CD4-positive, alpha-beta T cell treated with Interleukin-21 for 1 hour (primary cell): ENCODE results near the gene GRIP2.

Source experiments
- DNase-seq: peaks from one replicate; pipeline ENCODE4 v3.0.0-alpha.2; 2020

Gene GRIP2

GRCh38 chr3:14539742-14540491 lies at the start of gene GRIP2:
TSS of gene GRIP2 (minus strand) at chr3:14540342. CDS start at chr3:14540308, 34 bp downstream.
- DNase-seq: no peak

- DNase-seq: no peak
Measured at GRCh38 chr3:14588425-14589112, 48.4 kb upstream of the GRIP2 start.

- no peak for DNase-seq
Measured at GRCh38 chr3:14587740-14588360, 47.7 kb upstream of the GRIP2 start.

DNA sequence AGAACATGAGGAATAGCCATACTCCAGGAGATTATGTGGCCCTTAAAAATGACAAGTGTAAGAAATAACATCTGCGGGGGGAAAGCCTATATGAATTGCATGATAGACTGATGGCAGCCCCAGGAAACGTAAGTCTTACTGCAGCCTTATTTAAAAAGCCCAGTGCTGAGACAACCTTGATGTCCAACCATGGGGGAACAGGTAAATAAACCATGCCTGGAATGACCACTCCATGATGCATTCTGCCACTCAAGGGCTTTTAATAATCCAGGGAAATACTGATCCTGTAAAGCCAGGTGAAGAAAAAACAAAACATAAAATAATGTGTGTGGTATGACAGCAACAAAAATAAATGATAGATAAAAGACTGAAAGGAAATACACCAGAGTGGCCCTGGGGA lies 46.5 kb upstream of the GRIP2 start:
- no peak for DNase-seq

GRCh38 chr3:14583548-14584091 lies 43.5 kb upstream of the GRIP2 start:
- no peak for DNase-seq

DNA sequence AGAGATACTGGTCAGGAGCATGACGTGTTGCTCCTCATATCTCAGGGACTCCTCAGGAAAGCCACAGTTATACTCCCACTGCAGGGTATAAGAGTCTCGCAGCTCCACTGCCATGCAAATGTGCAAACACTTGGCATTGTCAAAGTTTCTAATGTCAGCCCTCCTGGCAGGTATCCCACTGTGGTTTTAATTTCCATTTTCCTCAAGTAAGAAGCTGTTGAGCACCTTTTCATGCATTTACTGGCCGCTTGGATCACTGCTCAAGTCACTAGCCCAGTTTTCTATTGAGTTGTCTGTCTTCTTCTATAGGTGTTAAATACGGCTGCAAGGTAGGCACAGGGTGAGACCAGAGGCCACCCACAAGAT lies 41.9 kb upstream of the GRIP2 start:
- DNase-seq: no peak

DNA sequence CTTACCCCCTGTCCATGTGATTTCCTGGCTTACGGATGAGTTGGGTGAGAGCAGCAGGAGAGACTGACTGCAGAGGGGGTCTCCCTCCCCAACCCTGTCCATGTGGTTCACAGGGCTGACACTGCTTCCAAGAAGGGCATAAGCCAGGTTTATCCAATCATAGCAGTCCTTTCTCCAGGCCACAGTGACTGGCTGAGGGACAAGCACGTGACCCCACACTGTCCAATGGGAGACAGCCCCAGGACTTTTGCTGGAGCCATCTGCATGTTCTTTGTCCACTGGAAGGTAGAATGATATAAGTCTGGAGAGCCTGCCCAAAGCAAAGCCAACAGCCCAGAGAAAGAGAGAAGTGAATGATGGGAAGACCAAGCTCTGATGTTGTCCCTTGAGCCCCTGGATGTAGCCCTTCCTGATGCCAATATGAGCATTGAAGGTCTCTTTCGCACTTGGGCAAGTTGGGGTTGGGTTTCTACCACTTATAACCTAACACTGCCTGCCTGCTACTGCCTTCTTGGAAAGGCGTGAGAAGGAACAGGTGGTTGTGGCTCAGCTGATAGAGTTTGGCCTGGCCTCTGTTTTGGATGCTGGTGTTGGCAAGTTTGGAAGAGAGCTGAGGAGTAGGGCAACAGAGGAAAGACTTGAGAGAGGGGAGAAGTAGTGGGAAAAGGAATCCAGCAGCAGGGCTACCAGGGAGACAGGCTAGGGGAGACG lies 41.3 kb upstream of the GRIP2 start:
- no peak for DNase-seq

- DNase-seq: no peak
Measured at GRCh38 chr3:14577897-14578296, 37.8 kb upstream of the GRIP2 start.

DNA sequence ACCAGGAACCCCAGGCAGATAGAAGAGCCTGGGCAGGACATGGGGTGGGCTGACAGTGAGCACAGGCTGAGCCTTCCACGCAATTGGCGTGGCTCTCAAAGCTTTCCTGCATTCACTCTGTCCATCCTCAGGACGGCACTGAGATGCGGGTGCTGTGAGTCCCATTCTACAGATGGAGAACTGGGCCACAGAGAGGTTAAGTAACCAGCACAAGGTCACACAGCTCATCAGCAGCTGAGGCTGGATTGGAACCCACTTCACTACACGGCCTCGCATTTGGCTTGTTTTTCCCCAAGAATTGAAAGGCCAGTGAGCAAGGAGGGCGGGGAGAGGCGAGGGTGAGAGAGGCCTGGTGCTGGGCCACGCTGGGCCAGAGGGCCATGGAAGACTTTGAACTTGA lies 36.0 kb upstream of the GRIP2 start:
- DNase-seq: no peak

- DNase-seq: no peak
Measured at GRCh38 chr3:14574183-14574582, 34.0 kb upstream of the GRIP2 start.

DNA sequence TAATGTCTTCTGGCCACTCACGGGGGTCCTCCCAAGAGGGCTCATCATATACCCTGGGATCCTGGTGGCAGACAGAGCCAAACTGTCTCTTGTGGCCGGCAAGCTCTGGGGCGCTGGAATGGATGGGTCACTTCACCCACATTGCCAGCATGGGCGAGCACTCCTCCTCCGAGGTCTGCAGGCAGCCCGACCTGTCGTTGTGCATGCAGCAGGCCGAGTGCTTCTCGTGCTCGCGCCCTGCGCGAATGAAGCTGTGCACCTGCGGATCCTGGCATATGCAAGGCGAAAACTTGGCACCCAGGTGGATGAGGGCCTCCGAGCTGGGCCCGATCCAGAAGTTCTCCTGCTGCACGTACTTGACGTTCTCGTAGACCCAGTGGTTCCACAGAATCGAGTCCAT lies 33.6 kb upstream of the GRIP2 start:
- no peak for DNase-seq

GRCh38 chr3:14570864-14571263 lies 30.7 kb upstream of the GRIP2 start:
- no peak for DNase-seq

GRCh38 chr3:14570089-14570488 lies 29.9 kb upstream of the GRIP2 start:
- no peak for DNase-seq

DNA sequence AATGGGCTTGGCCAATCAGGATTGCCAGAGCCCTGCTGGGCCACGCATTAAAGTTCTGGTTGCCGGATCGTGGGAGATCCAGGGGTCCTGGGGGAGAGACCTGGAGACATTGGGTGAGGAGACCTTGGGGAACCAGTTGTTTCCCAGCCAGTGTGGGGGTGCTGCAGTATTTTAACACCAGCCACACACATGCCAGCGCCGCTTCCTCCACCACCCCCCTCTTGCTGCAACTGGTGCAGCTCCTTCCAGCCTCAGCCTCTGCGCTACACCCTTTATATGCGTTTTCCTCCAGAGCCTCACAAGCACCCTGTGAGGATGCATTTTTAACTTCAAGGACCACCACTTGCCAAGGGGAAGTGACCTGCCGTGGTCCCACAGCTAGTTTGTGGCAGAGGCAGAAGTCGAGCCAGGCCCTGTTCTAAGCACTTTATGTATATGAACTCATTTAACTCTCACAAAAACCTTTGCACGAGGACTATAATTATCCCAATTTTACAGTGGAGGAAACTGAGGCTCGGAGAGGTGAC lies 29.4 kb upstream of the GRIP2 start:
- no peak for DNase-seq

- DNase-seq: no peak
Measured at GRCh38 chr3:14568269-14568668, 28.1 kb upstream of the GRIP2 start.

- no peak for DNase-seq
Measured at GRCh38 chr3:14566812-14567211, 26.7 kb upstream of the GRIP2 start.

GRCh38 chr3:14565868-14566588 lies 25.9 kb upstream of the GRIP2 start:
- no peak for DNase-seq

DNA sequence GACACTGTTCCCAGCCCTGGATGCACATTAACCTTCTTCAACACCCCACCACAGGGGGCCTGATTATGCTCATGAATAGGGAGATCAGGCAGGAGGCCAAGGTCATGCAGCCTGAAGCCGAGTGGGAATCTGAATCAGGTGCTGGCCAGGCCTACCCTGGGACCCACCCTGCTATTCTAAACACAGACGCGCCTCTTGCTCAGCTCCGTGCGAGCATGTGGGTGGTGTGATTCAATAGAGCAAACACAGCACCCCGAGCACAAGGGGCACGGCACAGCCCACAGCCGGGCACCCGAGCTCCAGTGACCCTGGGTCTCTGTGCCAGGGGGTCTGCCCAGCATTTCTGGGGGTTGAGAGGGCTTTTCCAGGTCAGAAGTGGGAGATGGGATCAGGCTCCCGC lies 24.6 kb upstream of the GRIP2 start:
- no peak for DNase-seq

DNA sequence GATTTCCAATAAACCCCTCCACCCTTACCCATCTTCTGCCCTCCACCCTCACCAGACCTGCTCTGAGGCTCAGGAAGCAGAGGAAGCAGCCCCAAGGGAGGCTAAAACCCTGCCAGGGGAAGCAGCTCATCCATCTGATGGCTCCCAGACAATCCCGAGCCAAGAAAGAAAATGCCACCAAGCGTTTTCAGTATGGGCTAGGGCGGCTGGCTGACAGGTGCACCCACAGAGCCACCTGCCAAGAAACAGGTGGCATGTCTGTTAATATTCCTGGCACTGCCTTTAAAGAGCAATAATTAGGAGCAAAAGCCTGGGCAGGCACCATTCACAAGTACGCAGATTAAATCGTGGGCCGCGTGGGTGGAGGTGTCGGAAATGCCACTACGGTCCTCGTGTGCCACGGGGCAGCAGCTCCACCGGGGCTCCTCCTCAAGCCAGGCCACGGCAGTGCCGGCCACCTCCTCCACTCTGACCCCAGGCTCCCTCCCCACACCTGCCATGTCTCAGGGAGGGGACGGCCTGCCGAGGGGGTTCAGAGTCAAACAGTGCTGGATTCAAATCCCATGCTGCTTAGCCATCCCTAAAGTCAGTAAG lies 23.9 kb upstream of the GRIP2 start:
- DNase-seq: no peak

DNA sequence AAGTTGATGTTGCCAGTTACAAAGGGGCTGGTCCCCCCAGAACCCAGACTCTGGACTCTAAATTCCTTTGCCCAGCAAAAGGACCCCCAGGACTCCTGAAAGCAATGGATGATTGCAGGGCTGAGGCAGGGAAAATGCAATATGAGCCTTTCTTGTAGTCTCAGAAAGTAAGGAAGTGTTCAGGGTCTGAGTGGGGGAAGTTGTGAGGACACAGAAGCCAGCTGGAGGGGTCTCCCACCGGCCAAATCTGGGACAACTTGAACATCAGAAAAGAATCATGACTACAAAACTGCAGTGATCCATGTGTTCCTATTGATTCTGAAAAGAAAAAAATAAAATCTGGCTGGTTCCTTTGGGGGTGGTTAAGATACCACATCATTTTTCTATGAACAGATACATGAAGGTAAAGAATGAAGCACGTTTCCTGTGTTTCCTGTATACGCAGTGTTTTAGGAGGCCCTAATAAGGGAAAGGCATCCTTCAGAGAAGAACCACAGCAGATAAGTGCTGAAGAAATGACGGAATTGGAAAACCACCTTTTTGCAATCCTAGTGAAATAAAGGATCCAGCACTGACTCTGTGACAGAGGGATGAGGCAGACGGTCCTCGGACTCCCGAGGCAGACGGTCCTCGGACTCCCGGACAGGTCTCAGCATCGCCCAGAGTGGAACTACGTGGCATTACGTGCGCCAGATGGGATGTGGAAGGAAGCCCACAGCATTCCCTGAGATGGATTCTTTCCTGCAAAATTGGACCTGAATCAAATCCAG lies 22.2 kb upstream of the GRIP2 start:
- DNase-seq: no peak
